K562 (cell line): ENCODE measurements around the gene MEA1. TPM values are rescaled to one million over a fixed set of nuclear protein-coding genes. Genes with fewer than 3 reads are reported as not detected.

Experiments
- ATAC-seq: fragments of 200-7000 bp; cut with Tn5 transposase; 3 replicates; pipeline ENCODE4 v1.9.1; 2020; ENCODE audit warnings: moderate library complexity
- BruUV-seq: library from RNA; stranded (reverse); fragments of 400-500 nt; replicated peaks from 2 replicates; lab custom pipeline; 2021; lab: Mats Ljungman, UMichigan
- CTCF ChIA-PET: fragments of 300-600 bp; formaldehyde crosslinking; extraction: SDS; loops from one replicate; lab custom pipeline; 2021; ENCODE audit warnings: low intra/inter-chr PET ratio; lab: Yijun Ruan, JAX
- POLR2A ChIA-PET: fragments of 300-600, 350-650 bp; sonication (Branson Sonifier 250); formaldehyde crosslinking; extraction: SDS; loops from one replicate; lab custom pipeline; 2021; ENCODE audit warnings: antibody characterized with exemption, inconsistent platforms; lab: Yijun Ruan, JAX
- DNase-seq, 4 experiments: peaks; one replicate each; pipeline versions ENCODE4 v3.0.0 to v3.0.0-alpha.2; 2011 to 2018; ENCODE audit warnings: low spot score in 3 of 4, mixed read lengths in 3 of 4; ENCODE audit errors: extremely low read depth in 1 of 4
- FAIRE-seq: peaks from 2 replicates; lab custom pipeline; 2011; peaks lifted over from hg19 to GRCh38; lab: Jason Lieb, UNC
- H2AFZ ChIP-seq: 2 replicates; pipeline ENCODE4 v1.6.0; 2011; ENCODE audit warnings: low read depth, low read length, control low read depth, inconsistent platforms
- H3K27ac ChIP-seq: fragments of 200-600 bp; 3 replicates; pipeline ENCODE4 v1.8.0; 2011; ENCODE audit warnings: low read depth, mild to moderate bottlenecking, control low read depth, inconsistent platforms, low read length, moderate library complexity, mixed read lengths; ENCODE audit errors: extremely low read depth
- H3K27me3 ChIP-seq, 2 experiments: fragments of 300-600 bp in 1 of 2; 2 replicates in 1 of 2; 3 replicates in 1 of 2; pipeline versions ENCODE4 v1.6.0 to v1.8.0; 2011; ENCODE audit warnings: inconsistent platforms in 2 of 2, low read length in 2 of 2, mild to moderate bottlenecking in 1 of 2, mixed read lengths in 1 of 2, moderate library complexity in 1 of 2; ENCODE audit not compliant: control insufficient read depth in 2 of 2, insufficient read depth in 2 of 2
- H3K36me3 ChIP-seq: fragments of 300-600 bp; 3 replicates; pipeline ENCODE4 v1.8.0; 2011; ENCODE audit warnings: mild to moderate bottlenecking, low read length, inconsistent platforms; ENCODE audit not compliant: control insufficient read depth, insufficient read depth
- H3K4me1 ChIP-seq, 2 experiments: fragments of 200-600 bp in 1 of 2; replicated peaks in 1 of 2; 2 replicates in 1 of 2; 3 replicates in 1 of 2; pipeline versions ENCODE4 v1.5.1 to v1.8.0; 2011; ENCODE audit warnings: inconsistent platforms in 2 of 2, low read length in 2 of 2, mild to moderate bottlenecking in 1 of 2, mixed read lengths in 1 of 2, moderate library complexity in 1 of 2; ENCODE audit not compliant: control insufficient read depth in 2 of 2, insufficient read depth in 2 of 2
- H3K4me2 ChIP-seq: 2 replicates; pipeline ENCODE4 v1.6.1; 2011; ENCODE audit warnings: low read length, control low read depth, inconsistent platforms, mixed read lengths; ENCODE audit not compliant: insufficient read depth
- H3K4me3 ChIP-seq: fragments of 200-600 bp; sonication (generic), shearing (Covaris generic); 2 replicates; pipeline ENCODE4 v1.5.1; 2016; ENCODE audit warnings: control low read depth, inconsistent platforms
- H3K79me2 ChIP-seq: fragments of 200-600 bp; 3 replicates; pipeline ENCODE4 v1.8.0; 2011; ENCODE audit warnings: low read length, inconsistent platforms; ENCODE audit not compliant: control insufficient read depth, insufficient read depth
- H3K9ac ChIP-seq, 2 experiments: 2 replicates each; pipeline versions ENCODE4 v1.6.0 to v1.6.1; 2011; ENCODE audit warnings: low read depth in 2 of 2, low read length in 2 of 2, control low read depth in 1 of 2, inconsistent platforms in 1 of 2, mild to moderate bottlenecking in 1 of 2, mixed read lengths in 1 of 2; ENCODE audit not compliant: insufficient read depth in 1 of 2
- H3K9me1 ChIP-seq: one replicate; pipeline ENCODE4 v1.6.0; 2011; ENCODE audit warnings: inconsistent platforms, mild to moderate bottlenecking, low read length, moderate library complexity; ENCODE audit not compliant: control insufficient read depth, insufficient read depth
- H3K9me3 ChIP-seq: replicated peaks from 2 replicates; pipeline ENCODE4 v1.5.1; 2011; ENCODE audit warnings: low read depth, low read length, inconsistent platforms; ENCODE audit not compliant: control insufficient read depth, insufficient read depth
- H4K20me1 ChIP-seq: replicated peaks from 2 replicates; pipeline ENCODE4 v1.6.1; 2011; ENCODE audit warnings: low read length, inconsistent platforms, mixed read lengths; ENCODE audit not compliant: control insufficient read depth, insufficient read depth
- ATF1 ChIP-seq, 2 experiments: fragments of 450-650 bp in 1 of 2; IDR thresholded peaks; 2 replicates each; pipeline ENCODE4 v1.6.1; 2016; ENCODE audit warnings: missing compliant biosample characterization in 1 of 2, missing genetic modification characterization in 1 of 2
- C11orf30 ChIP-seq: fragments of 450-650 bp; IDR thresholded peaks from 2 replicates; pipeline ENCODE4 v1.6.1; 2016; ENCODE audit warnings: low read depth, mild to moderate bottlenecking
- NBN ChIP-seq: fragments of 450-650 bp; IDR thresholded peaks from 2 replicates; pipeline ENCODE4 v1.6.1; 2016; ENCODE audit warnings: low read depth, mild to moderate bottlenecking
- NCOR1 ChIP-seq: fragments of 450-650 bp; IDR thresholded peaks from 2 replicates; pipeline ENCODE4 v1.6.1; 2016; ENCODE audit warnings: mild to moderate bottlenecking, moderate library complexity
- PKNOX1 ChIP-seq: fragments of 450-650 bp; IDR thresholded peaks from 2 replicates; pipeline ENCODE4 v1.6.1; 2016
- RBBP5 ChIP-seq: fragments of 200-600 bp; sonication (generic); IDR thresholded peaks from 2 replicates; pipeline ENCODE4 v1.6.1; 2012; ENCODE audit warnings: borderline replicate concordance, mild to moderate bottlenecking, low read length, control low read depth, inconsistent platforms; ENCODE audit not compliant: insufficient read depth, poor library complexity, severe bottlenecking
- ZBTB40 ChIP-seq, 2 experiments: fragments of 450-650 bp in 1 of 2; sonication (generic) in 1 of 2; formaldehyde crosslinking in 1 of 2; IDR thresholded peaks; 2 replicates each; pipeline versions ENCODE4 v1.7.1 to v1.9.0; 2016 to 2022; ENCODE audit warnings: inconsistent platforms in 1 of 2, mild to moderate bottlenecking in 1 of 2, missing genetic modification reagents in 1 of 2
- ZNF780A ChIP-seq: fragments of 250-450 bp; sonication (Bioruptor Pico); IDR thresholded peaks from 2 replicates; pipeline ENCODE4 v1.5.0; 2021; ENCODE audit warnings: mild to moderate bottlenecking
- ZNF79 ChIP-seq: fragments of 250-450 bp; sonication (Bioruptor Pico); IDR thresholded peaks from 2 replicates; pipeline ENCODE4 v1.4.0; 2020; ENCODE audit warnings: low read depth, mild to moderate bottlenecking, moderate library complexity
- ZSCAN29 ChIP-seq: fragments of 450-650 bp; IDR thresholded peaks from 2 replicates; pipeline ENCODE4 v1.6.1; 2017
- WGBS: fragments of 100-300 bp; shearing (Covaris generic); methylation state at CpG from one replicate; pipeline ENCODE4 v1.1.6; 2016; ENCODE audit warnings: low coverage, mixed read lengths; ENCODE audit not compliant: insufficient coverage; ENCODE audit errors: missing lambda C conversion rate; 5-methylcytosine and 5-hydroxymethylcytosine counted together
- in situ Hi-C: fragments of 300-500 bp; cut with MboI; formaldehyde crosslinking; loops from 4 replicates; pipeline ENCODE4 v1.15.0; 2018; ENCODE audit warnings: inconsistent platforms, mixed read lengths
- intact Hi-C: fragments of 100-400 bp; cut with micrococcal nuclease; formaldehyde crosslinking; loops from 2 replicates; pipeline ENCODE4 v1.14.2; 2022
- polyA plus RNA-seq, 8 experiments: library from polyadenylated mRNA; depleted of rRNA in 4 of 8; stranded (reverse) in 5 of 8; unstranded in 3 of 8; fragments of >200 nt; fragmentation: Nextera tagmentation in 2 of 8; fragmentation: Illumina TruSeq in 1 of 8; extraction: Ambion mirVana in 2 of 8; extraction: Trizol in 1 of 8; gene quantifications; 2 replicates each; pipeline versions ENCODE4 v1.2.1 to v1.2.3, GENCODE V29; 2011 to 2014; ENCODE audit warnings: inconsistent platforms in 1 of 8, missing spikeins in 1 of 8
- total RNA-seq, 7 experiments: library from RNA; depleted of rRNA in 6 of 7; stranded (reverse); fragments of >200 nt in 6 of 7; fragmentation: Illumina TruSeq in 2 of 7; extraction: Trizol in 2 of 7; gene quantifications; 2 replicates each; pipeline versions ENCODE4 v1.2.1 to v1.2.3, GENCODE V29; 2011 to 2021; ENCODE audit warnings: low replicate concordance in 1 of 7

MEA1 gene
- total and polyA plus RNA-seq, 9 of the 15 experiments (the other 6 are each of a cell fraction or from before 2014, with no cell fraction given) = 86.8 to 210 (median 152) TPM

GRCh38 chr6:43059168-43060033, 45.7 kb upstream of the MEA1 start, which contains the start of the genes KLC4 and MRPL2:
Gene KLC4 (plus strand): TSS chr6:43059631. CDS start chr6:43061336, 1,705 bp downstream.
Gene MRPL2 (minus strand): TSS chr6:43059434. CDS start chr6:43059381, 53 bp downstream.
- H3K27me3 ChIP-seq = no peaks in the 10 kb centered on the region
- ATAC-seq = peak; percentile 97
- CTCF ChIA-PET = interaction anchor here (0.5 to 0.6 kb wide), 2 partner anchors 76 to 112 kb away, joined by 3 read pairs; no protein-coding TSS in a partner anchor
- peak within 1 kb of the TSS; percentile 96 to 97 for H3K9ac ChIP-seq
- BruUV-seq = no TSS peak
- peak within 1 kb of the TSS; percentile 96 for H3K4me2 ChIP-seq
- peak; percentile 99 to 100 (median 100) for DNase-seq
- under 1% methylated on average over 61 of the region's 64 CpGs for WGBS
- peak within 1 kb of the TSS; percentile 88 for H3K4me3 ChIP-seq
- H4K20me1 ChIP-seq = no peaks in the 10 kb centered on the region
- peak; percentile 100 for FAIRE-seq
- H3K4me1 ChIP-seq = peaks cover 15 to 18% of the 10 kb centered on the region in 2 experiments
- POLR2A ChIA-PET = interaction anchor here (0.5 to 2.4 kb wide), 13 partner anchors 10 to 806 kb away, joined by 3 to 10 read pairs (median 4); partner anchors contain the start of genes KLHDC3, MEA1 and PPP2R5D
- intact Hi-C loops = loop anchor here (2.0 kb wide), 1 partner anchor 45 kb away; the partner anchor contains the start of gene KLHDC3
- peaks cover 21% of the 10 kb centered on the region for H3K79me2 ChIP-seq
- no peaks in the 10 kb centered on the region for H3K9me3 ChIP-seq
- H3K36me3 ChIP-seq = peaks cover 43% of the 10 kb centered on the region
- peak within 1 kb of the TSS; percentile 96 for H3K27ac ChIP-seq
- peak within 1 kb of the TSS; percentile 98 for H2AFZ ChIP-seq
- no peaks in the 10 kb centered on the region for H3K9me1 ChIP-seq
- in situ Hi-C loops = no loop called here
- TF ChIP-seq ZNF780A (no peak), ATF1 (CRISPR knock-in tag; IDR thresholded peaks at IDR 0.05) (peak; percentile 99), ATF1 (tag; IDR thresholded peaks at IDR 0.05) (peak; percentile 100), RBBP5 (peak; percentile 74), NBN (peak; percentile 93), ZNF79 (CRISPR knock-in tag) (no peak), C11orf30 (peak; percentile 99), ZSCAN29 (no peak), PKNOX1 (peak; percentile 96), NCOR1 (peak; percentile 82), ZBTB40 (IDR thresholded peaks at IDR 0.05) (no peak; the same call in none of the 2 replicates), ZBTB40 (CRISPR knock-in tag; IDR thresholded peaks at IDR 0.05) (no peak)
